Left lung (tissue), 10 donors: Measurements from ENCODE around the gene YARS1. TPM values are rescaled to one million over a fixed set of nuclear protein-coding genes. Genes with fewer than 3 reads are reported as not detected.

Experiments used
- ATAC-seq: fragments of 200-7000 bp; cut with Tn5 transposase; one replicate; pipeline ENCODE4 v1.9.1; 2020; ENCODE audit warnings: moderate library complexity
- DNase-seq, 4 donors: peaks; one replicate each; pipeline ENCODE4 v3.0.0-alpha.2; 2013 to 2020
- H3K27ac ChIP-seq, 2 donors: fragments of 200-600 bp; sonication (generic) in 1 of 2; one replicate each; pipeline versions ENCODE4 v1.5.0 to v1.8.0; 2020 to 2021
- H3K27me3 ChIP-seq, 2 donors: fragments of 200-600 bp; sonication (generic) in 1 of 2; one replicate each; pipeline versions ENCODE4 v1.5.0 to v1.8.0; 2020 to 2021
- H3K36me3 ChIP-seq, 2 donors: fragments of 200-600 bp; sonication (generic) in 1 of 2; one replicate each; pipeline versions ENCODE4 v1.5.0 to v1.8.0; 2020 to 2021
- H3K4me1 ChIP-seq, 2 donors: fragments of 200-600 bp; one replicate each; pipeline ENCODE4 v1.8.0; 2021
- H3K4me3 ChIP-seq, 2 donors: fragments of 200-600 bp; sonication (generic) in 1 of 2; one replicate each; pipeline versions ENCODE4 v1.5.0 to v1.8.0; 2020 to 2021; ENCODE audit warnings: mild to moderate bottlenecking in 1 of 2
- H3K9me3 ChIP-seq, 2 donors: fragments of 200-600 bp; sonication (generic) in 1 of 2; one replicate each; pipeline versions ENCODE4 v1.5.0 to v1.8.0; 2020 to 2021
- CTCF ChIP-seq, 2 donors: fragments of 200-600 bp; sonication (generic) in 1 of 2; IDR thresholded peaks; one replicate each; pipeline versions ENCODE4 v1.5.0 to v1.8.0; 2021; ENCODE audit warnings: antibody characterized with exemption in 2 of 2
- intact Hi-C, 2 donors: fragments of 100-400 bp; cut with DNase I; formaldehyde crosslinking; loops; one replicate each; pipeline versions ENCODE4 v1.11.2 to v1.14.2; 2022
- polyA plus RNA-seq, 6 donors: library from polyadenylated mRNA; unstranded; fragments of 120-200 nt; gene quantifications; one replicate each; pipeline ENCODE4 v1.2.1, GENCODE V29; 2013; ENCODE audit not compliant: insufficient read length in 6 of 6
- total RNA-seq, 2 donors: library from RNA; stranded (reverse); fragmentation: NEBNext Ultra II Directional; extraction: Animal tissue kit (Norgen Biotek cat#: 25700); gene quantifications; one replicate each; pipeline ENCODE4 v1.2.1, GENCODE V29; 2021
- donor health status: DM: no; HTN: yes; CAD: no.
- donor health status: DM: no; HTN: no; CAD: no.

The YARS1 gene
- total and polyA plus RNA-seq, 8 donors, result 68.8 to 126 (median 78.0) TPM

- no peak for TF ChIP-seq CTCF (IDR thresholded peaks at IDR 0.05)
- Histone ChIP-seq H3K27ac (peak overlapping the region; percentile 45 to 60), H3K36me3 (no peaks in the 10 kb centered on the region), H3K4me1 (peaks cover 9 to 28% of the 10 kb centered on the region in 2 donors), H3K4me3 (peak overlapping the region; percentile 48 to 55), H3K27me3 (peaks cover 0 to 24% of the 10 kb centered on the region in 2 donors), H3K9me3 (no peaks in the 10 kb centered on the region)
- ATAC-seq (peak; percentile 88), DNase-seq (peak; percentile 71 to 88 (median 84))
- intact Hi-C loops, result no loop called here
Observed at GRCh38 chr1:32753532-32754316, 63.4 kb downstream of the YARS1 start.

GRCh38 chr1:32749771-32750170 lies 67.4 kb downstream of the YARS1 start:
- H3K9me3 ChIP-seq, result no peaks in the 10 kb centered on the region
- H3K27me3 ChIP-seq, result peaks cover 0 to 16% of the 10 kb centered on the region in 2 donors
- no peak overlapping the region for H3K4me3 ChIP-seq
- H3K27ac ChIP-seq, result no peak overlapping the region
- TF ChIP-seq CTCF (IDR thresholded peaks at IDR 0.05), result no peak
- peaks cover 9 to 17% of the 10 kb centered on the region in 2 donors for H3K4me1 ChIP-seq
- intact Hi-C loops, result no loop called here
- ATAC-seq (no peak), DNase-seq (peak in 1 of 4 donors; percentile 16)
- no peaks in the 10 kb centered on the region for H3K36me3 ChIP-seq

- ATAC-seq (no peak), DNase-seq (peak in 1 of 4 donors; percentile 7)
- intact Hi-C loops, result no loop called here
- Histone ChIP-seq H3K27ac (no peak overlapping the region), H3K36me3 (no peaks in the 10 kb centered on the region), H3K4me3 (no peak overlapping the region), H3K4me1 (peaks cover 7 to 13% of the 10 kb centered on the region in 2 donors), H3K27me3 (peaks cover 0 to 12% of the 10 kb centered on the region in 2 donors), H3K9me3 (no peaks in the 10 kb centered on the region)
- TF ChIP-seq CTCF (IDR thresholded peaks at IDR 0.05), result no peak
Observed at GRCh38 chr1:32749332-32749731, 67.8 kb downstream of the YARS1 start.

GRCh38 chr1:32748926-32749325 lies 68.2 kb downstream of the YARS1 start:
- Histone ChIP-seq H3K4me1 (peaks cover 6 to 9% of the 10 kb centered on the region in 2 donors), H3K9me3 (no peaks in the 10 kb centered on the region), H3K4me3 (no peak overlapping the region), H3K27ac (no peak overlapping the region), H3K27me3 (peaks cover 0 to 8% of the 10 kb centered on the region in 2 donors), H3K36me3 (no peaks in the 10 kb centered on the region)
- no peak for TF ChIP-seq CTCF (IDR thresholded peaks at IDR 0.05)
- intact Hi-C loops, result no loop called here
- ATAC-seq (no peak), DNase-seq (no peak)

- Histone ChIP-seq H3K4me3 (no peak overlapping the region), H3K9me3 (no peaks in the 10 kb centered on the region), H3K36me3 (no peaks in the 10 kb centered on the region), H3K4me1 (peaks cover 4 to 7% of the 10 kb centered on the region in 2 donors), H3K27ac (no peak overlapping the region), H3K27me3 (peaks cover 0 to 4% of the 10 kb centered on the region in 2 donors)
- DNase-seq, result no peak
- ATAC-seq, result no peak
- intact Hi-C loops, result no loop called here
- no peak for TF ChIP-seq CTCF (IDR thresholded peaks at IDR 0.05)
Observed at GRCh38 chr1:32748348-32748747, 68.8 kb downstream of the YARS1 start.
